Effector CD4-positive, alpha-beta T cell (primary cell): ENCODE results near the gene SNTG2.

Experiments
- DNase-seq: peaks from one replicate; pipeline ENCODE4 v3.0.0-alpha.2; 2020

The SNTG2 gene

GRCh38 chr2:954687-955000 lies 4.0 kb downstream of the SNTG2 start:
- DNase-seq, result no peak

GRCh38 chr2:955829-956731 lies 5.4 kb downstream of the SNTG2 start:
- DNase-seq, result no peak

- DNase-seq, result no peak
These were observed 8.8 kb downstream of the SNTG2 start for GRCh38 chr2:959457-959856.

- DNase-seq, result no peak
These were observed 9.6 kb downstream of the SNTG2 start for GRCh38 chr2:960061-960736.

GRCh38 chr2:961786-962185 lies 11.1 kb downstream of the SNTG2 start:
- no peak for DNase-seq

GRCh38 chr2:963876-964275 lies 13.2 kb downstream of the SNTG2 start:
- no peak for DNase-seq

GRCh38 chr2:964562-964961 lies 13.9 kb downstream of the SNTG2 start:
- no peak for DNase-seq

- DNase-seq, result no peak
These were observed 15.0 kb downstream of the SNTG2 start for GRCh38 chr2:965640-966147.

GRCh38 chr2:973129-973528 lies 22.5 kb downstream of the SNTG2 start:
- DNase-seq, result no peak

- no peak for DNase-seq
These were observed 23.4 kb downstream of the SNTG2 start for GRCh38 chr2:974054-974453.

GRCh38 chr2:974502-974901 lies 23.9 kb downstream of the SNTG2 start:
- no peak for DNase-seq

- DNase-seq, result no peak
These were observed 24.4 kb downstream of the SNTG2 start for GRCh38 chr2:975095-975494.

- DNase-seq, result no peak
These were observed 28.6 kb downstream of the SNTG2 start for GRCh38 chr2:979069-979928.

GRCh38 chr2:980176-980575 lies 29.5 kb downstream of the SNTG2 start:
- DNase-seq, result no peak

- DNase-seq, result no peak
These were observed 30.6 kb downstream of the SNTG2 start for GRCh38 chr2:981258-981657.

- DNase-seq, result no peak
These were observed 31.1 kb downstream of the SNTG2 start for GRCh38 chr2:981759-982158.

GRCh38 chr2:985317-985898 lies 34.8 kb downstream of the SNTG2 start:
- no peak for DNase-seq

GRCh38 chr2:987789-988188 lies 37.1 kb downstream of the SNTG2 start:
- no peak for DNase-seq

GRCh38 chr2:989781-990467 lies 39.3 kb downstream of the SNTG2 start:
- no peak for DNase-seq

- no peak for DNase-seq
These were observed 40.3 kb downstream of the SNTG2 start for GRCh38 chr2:990970-991369.

GRCh38 chr2:1002350-1002749 lies 51.7 kb downstream of the SNTG2 start:
- no peak for DNase-seq

GRCh38 chr2:1004398-1004797 lies 53.7 kb downstream of the SNTG2 start:
- DNase-seq, result no peak
